ENCODE data around the gene SLC18A2. TPM values are rescaled to one million over a fixed set of nuclear protein-coding genes. Genes with fewer than 3 reads are reported as not detected.
A peak's percentile ranks its signal among the peaks of the same experiment; 100 is the strongest.

The SLC18A2 gene
- total and polyA plus RNA-seq, 2 experiments from 2014 or later: 0.42 to 1.0 TPM

DNA sequence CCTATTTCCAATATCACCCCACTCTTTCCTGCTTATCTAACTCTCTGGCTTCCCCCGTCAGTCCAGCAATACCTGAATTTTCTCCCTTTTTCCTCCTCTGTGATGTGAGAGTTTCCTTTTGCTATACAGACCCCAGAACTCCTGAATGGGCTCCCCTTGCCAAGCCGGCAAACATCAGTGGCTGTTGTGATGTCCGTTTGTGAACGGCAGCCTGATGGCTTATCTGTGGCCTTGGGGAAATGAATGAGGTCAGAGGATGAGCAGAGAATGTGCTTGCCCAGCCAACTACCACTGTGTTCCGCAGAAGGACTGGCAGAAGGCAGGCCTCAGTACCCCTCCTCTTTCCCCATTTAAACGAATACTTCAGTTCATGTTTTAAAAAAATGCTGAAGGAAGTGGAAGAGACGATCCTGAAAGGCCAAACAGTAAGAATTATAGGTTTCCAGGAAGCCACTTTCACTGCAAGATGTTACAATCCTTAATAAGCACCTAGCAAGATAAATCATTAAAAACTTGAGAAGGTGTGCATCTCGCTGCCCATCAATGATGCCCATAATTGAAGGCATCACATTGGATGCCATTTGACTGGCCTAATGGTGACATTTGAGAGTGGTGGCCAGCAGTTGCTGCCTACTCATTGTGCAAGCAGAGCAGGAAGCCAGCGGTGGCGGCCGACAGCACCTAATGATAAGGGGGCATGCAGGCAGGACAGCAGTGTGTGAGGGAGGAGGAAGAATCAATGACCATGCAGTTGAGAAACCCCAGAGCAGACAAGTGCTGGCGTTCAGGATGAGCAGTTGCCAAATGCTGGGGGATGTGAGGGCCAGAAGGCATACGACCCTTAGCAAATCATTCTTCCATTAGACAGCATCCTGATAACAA, 31.5 kb downstream of the SLC18A2 start:
- H3K4me1 ChIP-seq (ENCODE audit: low read depth): peaks cover 18% of the 10 kb centered on the region
- peak in 1 of 2 donors; percentile 40 for DNase-seq (ENCODE audit: low read depth in 1 of 2, low spot score in 1 of 2)
- no peaks in the 10 kb centered on the region for H3K9me3 ChIP-seq (ENCODE audit: low read depth)
- no peaks in the 10 kb centered on the region for H3K27me3 ChIP-seq
- no peak overlapping the region for H3K27ac ChIP-seq
- no peak overlapping the region for H3K4me3 ChIP-seq
- H3K36me3 ChIP-seq: no peaks in the 10 kb centered on the region
- TF ChIP-seq, protein P1, sequence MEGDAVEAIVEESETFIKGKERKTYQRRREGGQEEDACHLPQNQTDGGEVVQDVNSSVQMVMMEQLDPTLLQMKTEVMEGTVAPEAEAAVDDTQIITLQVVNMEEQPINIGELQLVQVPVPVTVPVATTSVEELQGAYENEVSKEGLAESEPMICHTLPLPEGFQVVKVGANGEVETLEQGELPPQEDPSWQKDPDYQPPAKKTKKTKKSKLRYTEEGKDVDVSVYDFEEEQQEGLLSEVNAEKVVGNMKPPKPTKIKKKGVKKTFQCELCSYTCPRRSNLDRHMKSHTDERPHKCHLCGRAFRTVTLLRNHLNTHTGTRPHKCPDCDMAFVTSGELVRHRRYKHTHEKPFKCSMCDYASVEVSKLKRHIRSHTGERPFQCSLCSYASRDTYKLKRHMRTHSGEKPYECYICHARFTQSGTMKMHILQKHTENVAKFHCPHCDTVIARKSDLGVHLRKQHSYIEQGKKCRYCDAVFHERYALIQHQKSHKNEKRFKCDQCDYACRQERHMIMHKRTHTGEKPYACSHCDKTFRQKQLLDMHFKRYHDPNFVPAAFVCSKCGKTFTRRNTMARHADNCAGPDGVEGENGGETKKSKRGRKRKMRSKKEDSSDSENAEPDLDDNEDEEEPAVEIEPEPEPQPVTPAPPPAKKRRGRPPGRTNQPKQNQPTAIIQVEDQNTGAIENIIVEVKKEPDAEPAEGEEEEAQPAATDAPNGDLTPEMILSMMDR (IDR thresholded peaks at IDR 0.05; ENCODE audit: low read depth, low read length): no peak

DNA sequence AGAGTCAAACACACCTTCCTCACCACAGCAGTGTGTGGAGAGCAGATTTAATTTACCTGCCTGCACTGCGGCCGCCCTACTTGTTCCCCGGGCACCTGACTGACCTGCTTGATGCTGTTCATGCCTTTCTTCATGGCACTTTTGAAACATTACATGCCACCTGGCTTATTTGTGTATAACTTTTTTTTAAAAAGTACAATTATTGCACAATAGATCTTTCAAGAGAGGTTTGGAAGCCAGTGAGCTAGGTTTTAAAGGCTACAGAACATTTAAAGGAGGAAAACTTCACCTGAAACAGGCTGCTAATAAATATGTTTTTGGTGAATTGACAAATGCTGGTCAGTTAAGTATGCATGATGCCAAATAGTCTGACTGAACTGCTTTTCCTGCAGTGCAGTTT, 33.1 kb downstream of the SLC18A2 start:
- H3K27me3 ChIP-seq: no peaks in the 10 kb centered on the region
- peaks cover 18% of the 10 kb centered on the region for H3K4me1 ChIP-seq (ENCODE audit: low read depth)
- no peak overlapping the region for H3K4me3 ChIP-seq
- no peaks in the 10 kb centered on the region for H3K9me3 ChIP-seq (ENCODE audit: low read depth)
- H3K36me3 ChIP-seq: no peaks in the 10 kb centered on the region
- no peak for DNase-seq (ENCODE audit: low read depth in 1 of 2, low spot score in 1 of 2)
- H3K27ac ChIP-seq: no peak overlapping the region
- TF ChIP-seq, protein P1 (IDR thresholded peaks at IDR 0.05; ENCODE audit: low read depth, low read length): no peak

DNA sequence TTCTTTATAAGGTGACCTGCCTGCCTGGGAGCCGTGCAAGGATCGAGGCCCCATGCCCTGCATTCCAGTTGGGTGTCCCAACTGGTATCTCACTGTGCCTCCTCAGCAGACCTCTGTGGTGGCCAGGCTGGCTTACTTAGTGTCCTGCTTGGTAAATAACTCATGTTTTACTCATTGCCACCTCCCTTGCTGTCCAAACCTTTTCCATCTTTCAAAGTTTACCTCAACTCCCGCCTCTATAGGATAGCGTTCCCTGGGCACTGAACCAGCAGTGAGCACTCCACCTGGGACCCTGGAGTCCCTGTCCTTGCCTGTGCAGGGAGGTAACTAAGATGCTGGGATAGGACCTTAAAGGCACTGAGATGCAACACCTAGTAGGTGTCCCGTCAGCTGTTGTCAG, 33.6 kb downstream of the SLC18A2 start:
- TF ChIP-seq, protein P1 (IDR thresholded peaks at IDR 0.05; ENCODE audit: low read depth, low read length): no peak
- no peaks in the 10 kb centered on the region for H3K27me3 ChIP-seq
- no peaks in the 10 kb centered on the region for H3K36me3 ChIP-seq
- H3K4me3 ChIP-seq: no peak overlapping the region
- H3K4me1 ChIP-seq (ENCODE audit: low read depth): peaks cover 18% of the 10 kb centered on the region
- no peaks in the 10 kb centered on the region for H3K9me3 ChIP-seq (ENCODE audit: low read depth)
- H3K27ac ChIP-seq: no peak overlapping the region
- DNase-seq (ENCODE audit: low read depth in 1 of 2, low spot score in 1 of 2): no peak

DNA sequence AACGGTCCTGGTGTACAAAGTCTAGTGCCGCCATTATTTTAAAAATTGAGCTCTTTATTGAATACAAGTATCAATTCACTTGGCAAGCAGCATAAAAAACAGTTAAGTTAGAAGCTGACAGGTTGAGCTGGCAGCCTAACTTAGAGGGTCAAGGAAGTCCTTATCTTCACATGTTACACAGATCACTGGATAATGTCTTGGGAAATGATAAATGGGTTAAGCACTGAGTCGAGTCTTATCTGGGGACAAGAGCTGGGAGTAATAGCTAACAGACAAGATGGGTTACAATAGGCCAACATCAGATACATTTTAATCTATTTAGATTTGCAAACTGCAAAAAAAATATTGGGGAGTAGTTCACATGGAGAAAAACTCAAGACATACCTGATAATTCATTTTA, 34.2 kb downstream of the SLC18A2 start:
- H3K9me3 ChIP-seq (ENCODE audit: low read depth): no peaks in the 10 kb centered on the region
- peaks cover 18% of the 10 kb centered on the region for H3K4me1 ChIP-seq (ENCODE audit: low read depth)
- H3K27me3 ChIP-seq: no peaks in the 10 kb centered on the region
- H3K36me3 ChIP-seq: no peaks in the 10 kb centered on the region
- no peak overlapping the region for H3K27ac ChIP-seq
- DNase-seq (ENCODE audit: low read depth in 1 of 2, low spot score in 1 of 2): no peak
- TF ChIP-seq, protein P1 (IDR thresholded peaks at IDR 0.05; ENCODE audit: low read depth, low read length): no peak
- H3K4me3 ChIP-seq: no peak overlapping the region

DNA sequence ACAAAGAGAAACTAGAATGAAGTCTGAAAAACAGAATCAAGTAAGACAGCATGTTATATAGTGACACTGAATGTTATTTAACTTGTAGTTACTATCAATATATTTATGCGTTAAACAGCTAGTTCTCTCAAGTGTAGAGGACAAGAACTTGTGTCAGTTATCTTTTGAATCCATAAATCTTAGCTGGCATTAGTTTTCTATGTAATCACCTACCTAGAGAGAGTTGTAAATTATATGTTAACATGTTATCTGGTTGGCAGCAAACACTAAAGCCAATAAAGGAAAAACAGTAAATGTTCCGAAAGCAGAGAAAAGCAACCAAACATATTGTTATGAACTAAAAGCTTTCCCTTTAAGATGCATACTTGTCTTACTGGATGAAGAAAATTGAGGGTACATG, 36.8 kb downstream of the SLC18A2 start:
- DNase-seq (ENCODE audit: low read depth in 1 of 2, low spot score in 1 of 2): no peak
- H3K9me3 ChIP-seq (ENCODE audit: low read depth): no peaks in the 10 kb centered on the region
- no peaks in the 10 kb centered on the region for H3K27me3 ChIP-seq
- no peaks in the 10 kb centered on the region for H3K36me3 ChIP-seq
- TF ChIP-seq, protein P1 (IDR thresholded peaks at IDR 0.05; ENCODE audit: low read depth, low read length): no peak
- no peak overlapping the region for H3K4me3 ChIP-seq
- H3K27ac ChIP-seq: no peak overlapping the region
- peaks cover 12% of the 10 kb centered on the region for H3K4me1 ChIP-seq (ENCODE audit: low read depth)

All from cardiac muscle cell (in vitro differentiated cells and primary cell).